ENCODE results near the gene JAM3. TPM values are rescaled to one million over a fixed set of nuclear protein-coding genes. Genes with fewer than 3 reads are reported as not detected.

JAM3 gene
- total and polyA plus RNA-seq, 2 of the 8 experiments (the other 6 are each of a cell fraction or from before 2014, with no cell fraction given): 19.6 to 42.8 TPM

- TF ChIP-seq CBX5 (IDR thresholded peaks at IDR 0.05; ENCODE audit: low read depth, low read length) (no peak), FOSL1 (IDR thresholded peaks at IDR 0.05; ENCODE audit: insufficient read depth, low read depth, low read length) (no peak), CHD2 (IDR thresholded peaks at IDR 0.05; ENCODE audit: low read length) (no peak), EGR1 (IDR thresholded peaks at IDR 0.05; ENCODE audit: borderline replicate concordance, low read depth, low read length) (no peak)
Observed at GRCh38 chr11:134068829-134069425, at the start of gene JAM3 (continued).

Measured in H1 (cell line).